ENCODE results near the gene DRD2. TPM values are rescaled to one million over a fixed set of nuclear protein-coding genes. Genes with fewer than 3 reads are reported as not detected.

Gene DRD2
- total and polyA plus RNA-seq, 7 experiments from 2014 or later: not detected

DNA sequence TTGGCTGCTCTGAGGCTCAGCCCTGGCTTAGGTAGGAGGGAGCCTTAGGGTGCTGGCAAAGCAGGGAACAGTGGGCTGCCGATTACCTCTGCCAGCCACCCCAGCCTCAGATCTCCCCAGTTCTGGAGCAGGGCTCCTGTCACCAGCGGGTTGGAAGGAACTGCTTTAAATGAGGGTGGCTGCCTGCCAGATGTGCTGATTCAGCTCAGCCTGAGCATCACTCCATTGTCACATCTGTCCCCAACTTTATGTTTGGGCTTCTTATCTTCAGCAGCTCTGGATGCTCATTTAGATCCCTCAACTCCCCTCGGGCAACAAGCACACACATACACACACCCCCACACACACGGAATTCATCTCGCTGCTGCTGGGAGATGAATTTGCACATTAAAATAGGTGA is 104.6 kb downstream of the DRD2 start:
- no peaks in the 10 kb centered on the region for H3K27me3 ChIP-seq (ENCODE audit: control insufficient read depth in 2 of 2, insufficient read depth in 2 of 2, low read length in 2 of 2)
- H3K27ac ChIP-seq (ENCODE audit: low read depth, low read length): no peak overlapping the region
- Mint-ChIP-seq H3K27ac (no peak overlapping the region), H3K4me3 (no peak overlapping the region), H3K9me3 (no peaks in the 10 kb centered on the region), H3K4me1 (peaks cover 7 to 11% (median 9%) of the 10 kb centered on the region in 7 donors), H3K36me3 (peaks cover 0 to 59% (median 14%) of the 10 kb centered on the region in 5 donors), H3K27me3 (no peaks in the 10 kb centered on the region)
- intact Hi-C loops (cut with micrococcal nuclease): loop anchor here in 1 of 2 donors (5.0 kb wide), 1 partner anchor 33 kb away; no protein-coding TSS in a partner anchor
- POLR2A ChIA-PET: no interaction called here
- CTCF ChIA-PET: no interaction called here
- no peaks in the 10 kb centered on the region for H3K9me3 ChIP-seq (ENCODE audit: control insufficient read depth in 2 of 3, low read length in 3 of 3)
- no peak overlapping the region for H3K4me3 ChIP-seq (ENCODE audit: low read length)
- peaks cover 0 to 5% of the 10 kb centered on the region in 2 donors for H3K4me1 ChIP-seq (ENCODE audit: control insufficient read depth in 2 of 2, insufficient read depth in 2 of 2, low read length in 2 of 2)
- ATAC-seq (no peak), DNase-seq (no peak)
- peaks cover 0 to 41% (median 0%) of the 10 kb centered on the region in 3 experiments for H3K36me3 ChIP-seq (ENCODE audit: control insufficient read depth in 2 of 3, insufficient read depth in 3 of 3, low read length in 3 of 3)

DNA sequence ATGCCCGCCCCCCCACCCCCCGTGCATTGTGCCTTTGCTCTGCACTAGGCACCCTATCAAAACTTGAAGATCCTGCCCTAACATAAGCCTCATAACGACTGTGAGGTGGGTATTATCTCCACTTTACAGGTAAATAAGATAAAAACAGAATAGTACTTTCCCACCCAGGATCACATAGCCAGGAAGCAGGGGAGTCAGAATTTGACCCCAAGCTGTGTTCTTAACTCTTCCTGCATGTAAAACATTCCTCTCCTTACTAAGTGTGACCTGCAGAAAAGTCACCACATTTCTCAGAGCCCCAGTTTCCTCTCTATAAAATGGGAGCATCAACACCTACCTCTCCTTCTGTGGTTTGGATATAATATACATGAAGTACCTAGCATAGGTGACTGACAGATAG is 105.8 kb downstream of the DRD2 start:
- intact Hi-C loops (cut with micrococcal nuclease): no loop called here
- H3K4me1 Mint-ChIP-seq: peaks cover 7 to 22% (median 15%) of the 10 kb centered on the region in 7 donors
- no peaks in the 10 kb centered on the region for H3K9me3 ChIP-seq (ENCODE audit: control insufficient read depth in 2 of 3, low read length in 3 of 3)
- POLR2A ChIA-PET: no interaction called here
- DNase-seq (no peak), ATAC-seq (no peak)
- peak overlapping the region in 1 of 9 donors; percentile 2 for H3K27ac Mint-ChIP-seq
- no peak overlapping the region for H3K27ac ChIP-seq (ENCODE audit: low read depth, low read length)
- H3K36me3 Mint-ChIP-seq: peaks cover 0 to 57% (median 14%) of the 10 kb centered on the region in 5 donors
- peaks cover 0 to 5% of the 10 kb centered on the region in 2 donors for H3K4me1 ChIP-seq (ENCODE audit: control insufficient read depth in 2 of 2, insufficient read depth in 2 of 2, low read length in 2 of 2)
- peaks cover 0 to 54% (median 0%) of the 10 kb centered on the region in 3 experiments for H3K36me3 ChIP-seq (ENCODE audit: control insufficient read depth in 2 of 3, insufficient read depth in 3 of 3, low read length in 3 of 3)
- no peak overlapping the region for H3K4me3 Mint-ChIP-seq
- no peak overlapping the region for H3K4me3 ChIP-seq (ENCODE audit: low read length)
- no peaks in the 10 kb centered on the region for H3K27me3 ChIP-seq (ENCODE audit: control insufficient read depth in 2 of 2, insufficient read depth in 2 of 2, low read length in 2 of 2)
- CTCF ChIA-PET: no interaction called here
- no peaks in the 10 kb centered on the region for H3K27me3 Mint-ChIP-seq
- no peaks in the 10 kb centered on the region for H3K9me3 Mint-ChIP-seq

DNA sequence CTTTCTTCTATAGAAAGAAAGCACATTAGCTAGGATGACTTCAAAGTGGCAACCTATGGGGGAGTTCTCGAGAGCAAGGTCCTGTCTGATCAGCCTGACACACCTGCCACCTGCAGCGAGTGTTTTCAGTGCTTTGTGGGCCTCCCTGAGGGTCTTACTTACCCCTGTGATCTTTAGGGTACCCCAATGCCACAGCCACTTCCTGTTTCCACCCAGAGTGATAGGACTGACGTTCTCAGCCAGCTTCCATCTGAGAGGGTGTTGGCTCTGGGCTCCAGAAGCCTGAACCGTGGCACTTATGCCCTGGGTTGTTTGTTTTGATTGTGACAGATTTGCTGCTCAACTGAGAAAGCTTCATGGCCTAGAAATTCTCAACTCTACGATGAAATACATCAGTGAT is 109.3 kb downstream of the DRD2 start:
- Histone ChIP-seq H3K27ac (ENCODE audit: low read depth, low read length) (peak overlapping the region; percentile 44), H3K36me3 (ENCODE audit: control insufficient read depth in 2 of 3, insufficient read depth in 3 of 3, low read length in 3 of 3) (peaks cover 0 to 78% (median 5%) of the 10 kb centered on the region in 3 experiments), H3K9me3 (ENCODE audit: control insufficient read depth in 2 of 3, low read length in 3 of 3) (no peaks in the 10 kb centered on the region), H3K27me3 (ENCODE audit: control insufficient read depth in 2 of 2, insufficient read depth in 2 of 2, low read length in 2 of 2) (no peaks in the 10 kb centered on the region), H3K4me3 (ENCODE audit: low read length) (no peak overlapping the region), H3K4me1 (ENCODE audit: control insufficient read depth in 2 of 2, insufficient read depth in 2 of 2, low read length in 2 of 2) (peaks cover 0 to 5% of the 10 kb centered on the region in 2 donors)
- no peaks in the 10 kb centered on the region for H3K9me3 Mint-ChIP-seq
- H3K4me1 Mint-ChIP-seq: peaks cover 7 to 42% (median 27%) of the 10 kb centered on the region in 7 donors
- ATAC-seq (peak; percentile 45), DNase-seq (peak in 6 of 9 donors; percentile 23 to 52 (median 45))
- H3K4me3 Mint-ChIP-seq: peak overlapping the region in 3 of 10 donors; percentile 13 to 23 (median 18)
- intact Hi-C loops (cut with micrococcal nuclease): no loop called here
- CTCF ChIA-PET: no interaction called here
- POLR2A ChIA-PET: no interaction called here
- H3K27me3 Mint-ChIP-seq: no peaks in the 10 kb centered on the region
- peaks cover 0 to 52% (median 21%) of the 10 kb centered on the region in 5 donors for H3K36me3 Mint-ChIP-seq
- H3K27ac Mint-ChIP-seq: peak overlapping the region in 8 of 9 donors; percentile 41 to 87 (median 80)

DNA sequence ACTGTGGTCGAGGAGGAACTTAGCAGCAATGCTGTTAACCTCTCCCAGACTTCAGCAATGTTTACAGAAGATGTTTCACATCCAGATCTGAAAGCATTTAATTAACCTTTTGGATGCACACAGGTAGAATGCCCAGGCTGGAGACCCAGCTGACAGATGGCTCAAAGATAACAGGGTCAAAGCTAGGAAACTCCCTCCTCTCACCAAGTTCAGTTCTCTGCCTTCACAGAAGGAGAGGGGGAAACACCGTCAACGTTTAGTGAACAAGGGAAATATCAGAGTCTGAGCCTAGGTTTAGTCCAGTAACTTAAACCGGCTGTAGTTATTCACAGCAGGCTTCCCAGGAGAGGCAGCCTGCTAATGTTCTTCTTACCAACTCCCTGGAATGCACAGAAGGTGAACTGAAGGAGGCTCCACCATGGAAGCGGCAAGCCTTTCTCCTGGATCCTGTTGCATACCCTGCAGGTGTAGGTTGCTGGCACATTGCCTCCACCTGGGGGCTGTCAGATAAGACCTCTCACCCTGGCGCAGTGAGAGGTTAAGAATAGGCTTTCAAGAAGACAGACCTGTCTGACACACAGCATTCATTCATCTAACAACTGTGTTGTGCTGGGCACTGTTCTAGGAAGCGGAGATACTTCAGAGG is 111.1 kb downstream of the DRD2 start:
- CTCF ChIA-PET: no interaction called here
- POLR2A ChIA-PET: no interaction called here
- Mint-ChIP-seq H3K4me3 (no peak overlapping the region), H3K36me3 (peaks cover 0 to 58% (median 33%) of the 10 kb centered on the region in 5 donors), H3K9me3 (no peaks in the 10 kb centered on the region), H3K4me1 (peaks cover 7 to 42% (median 27%) of the 10 kb centered on the region in 7 donors), H3K27me3 (no peaks in the 10 kb centered on the region), H3K27ac (peak overlapping the region in 7 of 9 donors; percentile 5 to 85 (median 16))
- DNase-seq: no peak
- no peak for ATAC-seq
- Histone ChIP-seq H3K4me1 (ENCODE audit: control insufficient read depth in 2 of 2, insufficient read depth in 2 of 2, low read length in 2 of 2) (peaks cover 0 to 5% of the 10 kb centered on the region in 2 donors), H3K27ac (ENCODE audit: low read depth, low read length) (no peak overlapping the region), H3K36me3 (ENCODE audit: control insufficient read depth in 2 of 3, insufficient read depth in 3 of 3, low read length in 3 of 3) (peaks cover 0 to 90% (median 14%) of the 10 kb centered on the region in 3 experiments), H3K9me3 (ENCODE audit: control insufficient read depth in 2 of 3, low read length in 3 of 3) (no peaks in the 10 kb centered on the region), H3K4me3 (ENCODE audit: low read length) (no peak overlapping the region), H3K27me3 (ENCODE audit: control insufficient read depth in 2 of 2, insufficient read depth in 2 of 2, low read length in 2 of 2) (no peaks in the 10 kb centered on the region)
- intact Hi-C loops (cut with micrococcal nuclease): no loop called here

DNA sequence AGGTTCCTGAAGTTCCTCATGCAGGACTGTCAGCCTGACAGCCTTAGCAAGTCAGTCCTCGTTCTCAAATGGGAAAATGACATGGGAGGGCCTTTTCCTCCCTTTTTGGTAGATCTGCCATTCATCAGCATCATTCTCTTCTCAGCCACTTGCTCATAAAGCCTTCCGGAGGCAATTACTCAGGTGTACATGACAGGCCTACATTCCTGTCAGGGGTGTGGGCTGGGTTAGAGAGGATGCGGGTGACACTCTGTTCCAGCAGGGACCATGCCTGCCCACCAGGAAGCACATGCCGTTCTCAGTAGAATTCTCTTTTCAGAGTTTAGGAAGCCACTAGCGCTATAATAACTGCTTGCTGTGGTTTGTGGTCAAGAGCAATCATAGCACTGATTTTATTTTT is 111.8 kb downstream of the DRD2 start:
- no peak for ATAC-seq
- Mint-ChIP-seq H3K36me3 (peaks cover 5 to 60% (median 39%) of the 10 kb centered on the region in 5 donors), H3K4me1 (peaks cover 7 to 42% (median 27%) of the 10 kb centered on the region in 7 donors), H3K27ac (peak overlapping the region in 5 of 9 donors; percentile 9 to 85 (median 16)), H3K27me3 (no peaks in the 10 kb centered on the region), H3K9me3 (no peaks in the 10 kb centered on the region), H3K4me3 (no peak overlapping the region)
- DNase-seq: no peak
- POLR2A ChIA-PET: no interaction called here
- CTCF ChIA-PET: no interaction called here
- no peak overlapping the region for H3K4me3 ChIP-seq (ENCODE audit: low read length)
- H3K9me3 ChIP-seq (ENCODE audit: control insufficient read depth in 2 of 3, low read length in 3 of 3): no peaks in the 10 kb centered on the region
- no peak overlapping the region for H3K27ac ChIP-seq (ENCODE audit: low read depth, low read length)
- H3K4me1 ChIP-seq (ENCODE audit: control insufficient read depth in 2 of 2, insufficient read depth in 2 of 2, low read length in 2 of 2): peaks cover 0 to 5% of the 10 kb centered on the region in 2 donors
- intact Hi-C loops (cut with micrococcal nuclease): no loop called here
- H3K27me3 ChIP-seq (ENCODE audit: control insufficient read depth in 2 of 2, insufficient read depth in 2 of 2, low read length in 2 of 2): no peaks in the 10 kb centered on the region
- H3K36me3 ChIP-seq (ENCODE audit: control insufficient read depth in 2 of 3, insufficient read depth in 3 of 3, low read length in 3 of 3): peaks cover 0 to 91% (median 14%) of the 10 kb centered on the region in 3 experiments

Small RNAs within 50 kb of the gene (microRNA-seq; reads per million reads assigned to microRNA genes)
- gene MIR4301 (ENCODE audit: borderline microRNAs expressed): not detected

Other genes with a start within 250 kb of the DRD2 start
- gene TTC12, start 160.8 kb downstream of the DRD2 start, total RNA-seq: 10 to 100 TPM; 14.1 to 84.5 (median 58.2) TPM
- 10 to 100 TPM in 1 of 2 donors, 1 to 10 TPM in 1; 8.2 to 13.2 TPM for gene TTC12, start 160.8 kb downstream of the DRD2 start, polyA plus RNA-seq
- 1 to 10 TPM in 4 of 5 experiments, under 1 TPM in 1; 0.24 to 4.2 (median 3.2) TPM for gene ANKK1, start 87.6 kb downstream of the DRD2 start, total RNA-seq
- gene ANKK1, start 87.6 kb downstream of the DRD2 start, polyA plus RNA-seq: under 1 TPM in 1 of 2 donors, not detected in 1; 0.61 TPM
- gene TMPRSS5, start 230.9 kb upstream of the DRD2 start, total RNA-seq: 1 to 10 TPM in 2 of 5 experiments, under 1 TPM in 3; 0.50 to 1.5 (median 0.97) TPM
- gene TMPRSS5, start 230.9 kb upstream of the DRD2 start, polyA plus RNA-seq: not detected

Measured in naive thymus-derived CD4-positive, alpha-beta T cell (primary cell).